Measurements from ENCODE around the gene IL13RA1.
"Not testable (repeated sequence)": the region's sequence is repeated elsewhere in the genome, so short reads cannot be mapped to it uniquely, and the experiment has no call there.

The IL13RA1 gene

DNA sequence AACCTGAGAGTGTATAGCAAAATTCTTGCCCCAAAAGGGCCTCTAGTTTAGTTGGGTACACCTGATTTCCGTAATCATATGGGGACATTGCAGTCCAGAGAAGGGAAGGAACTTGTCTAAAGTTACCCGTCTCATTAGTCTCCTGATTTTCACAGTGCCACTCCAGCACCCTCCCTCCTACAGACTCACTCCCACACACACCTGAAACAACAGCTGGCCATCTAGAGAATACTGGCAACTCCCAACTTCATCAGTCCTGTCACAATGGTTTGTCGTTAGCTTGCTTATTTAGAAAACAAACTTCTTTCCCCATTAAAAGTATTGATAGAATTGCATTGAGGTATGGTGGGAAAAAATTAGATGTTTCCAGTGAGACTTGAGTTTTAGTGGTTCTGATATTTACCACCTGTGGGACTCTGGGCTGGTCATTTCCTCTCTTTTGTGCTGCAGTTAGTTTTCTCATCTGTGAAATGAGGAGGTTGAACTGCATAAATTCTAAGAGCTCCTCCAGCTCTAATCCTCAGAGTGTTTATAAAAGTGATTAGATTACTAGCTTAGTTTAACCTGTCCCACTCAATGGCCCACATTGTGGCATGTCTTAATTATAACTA, 1.7 kb downstream of the IL13RA1 start:
- no peak for DNase-seq

- no peak for DNase-seq
Measured at GRCh38 chrX:118730500-118731247, 3.3 kb downstream of the IL13RA1 start.

DNA sequence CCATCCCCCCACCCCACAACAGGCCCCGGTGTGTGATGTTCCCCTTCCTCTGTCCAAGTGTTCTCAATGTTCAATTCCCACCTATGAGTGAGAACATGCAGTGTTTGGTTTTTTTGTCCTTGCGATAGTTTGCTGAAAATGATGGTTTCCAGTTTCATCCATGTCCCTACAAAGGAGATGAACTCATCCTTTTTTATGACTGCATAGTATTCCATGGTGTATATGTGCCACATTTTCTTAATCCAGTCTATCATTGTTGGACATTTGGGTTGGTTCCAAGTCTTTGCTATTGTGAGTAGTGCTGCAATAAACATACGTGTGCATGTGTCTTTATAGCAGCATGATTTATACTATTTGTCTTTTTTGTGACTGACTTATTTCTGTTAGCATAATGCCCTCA, 5.1 kb downstream of the IL13RA1 start:
- not testable (repeated sequence) for DNase-seq

- DNase-seq = no peak
Measured at GRCh38 chrX:118734909-118735308, 7.5 kb downstream of the IL13RA1 start.

DNA sequence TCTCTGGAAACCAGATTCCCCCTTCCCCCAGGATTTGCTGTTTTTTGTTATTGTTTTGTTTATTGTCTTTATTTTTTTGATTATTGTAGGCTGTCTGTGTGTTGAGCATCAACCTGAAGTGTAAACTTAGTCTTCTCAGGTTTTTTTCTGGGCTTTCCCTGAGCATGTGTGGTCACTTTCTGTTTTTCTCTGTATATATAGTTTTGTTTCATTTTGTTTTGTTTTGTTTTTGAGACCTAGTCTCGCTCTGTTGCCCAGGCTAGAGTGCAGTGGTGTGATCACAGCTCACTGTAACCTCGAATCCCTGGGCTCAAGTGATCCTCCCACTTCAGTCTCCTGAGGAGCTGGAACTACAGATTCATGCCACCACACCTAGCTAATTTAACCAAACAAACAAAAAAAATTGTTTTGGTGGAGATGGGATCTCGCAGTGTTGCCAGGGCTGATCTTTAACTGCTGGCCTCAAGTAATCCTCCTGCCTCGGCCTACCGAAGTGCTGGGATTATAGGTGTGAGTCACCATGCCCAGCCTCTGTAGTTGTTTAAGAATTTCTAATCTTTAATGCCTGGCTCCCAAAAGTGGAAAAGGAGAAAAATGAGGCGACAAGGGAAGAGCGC, 9.1 kb downstream of the IL13RA1 start:
- no peak for DNase-seq

- no peak for DNase-seq
Measured at GRCh38 chrX:118739577-118739976, 12.2 kb downstream of the IL13RA1 start.

DNA sequence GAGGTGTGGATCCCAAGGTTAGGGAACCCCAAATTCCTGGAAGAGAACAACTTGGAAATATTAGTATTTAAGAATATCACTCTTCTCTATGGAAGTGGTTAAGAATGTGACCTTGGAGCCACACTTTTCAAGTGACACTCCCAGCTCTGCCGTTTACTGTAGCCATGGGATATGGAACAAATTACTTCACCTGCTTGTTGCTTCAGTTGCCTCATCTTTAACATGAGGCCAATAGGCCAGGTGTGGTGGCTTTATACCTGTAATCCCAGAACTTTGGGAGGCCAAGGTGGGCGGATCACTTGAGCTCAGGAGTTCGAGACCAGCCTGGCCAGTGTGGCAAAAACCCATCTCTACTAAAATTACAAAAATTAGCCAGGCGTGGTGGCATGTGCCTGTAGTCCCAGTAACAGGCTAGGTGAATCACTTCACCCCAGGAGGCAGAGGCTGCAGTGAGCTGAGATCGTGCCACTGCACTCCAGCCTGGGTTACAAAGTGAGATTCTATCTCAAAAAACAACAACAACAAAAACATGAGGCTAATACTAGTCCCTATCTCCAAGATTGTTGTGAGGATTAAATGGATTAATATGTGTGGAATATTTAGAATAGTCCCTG, 13.0 kb downstream of the IL13RA1 start:
- DNase-seq = no peak

- no peak for DNase-seq
Measured at GRCh38 chrX:118742176-118742575, 14.8 kb downstream of the IL13RA1 start.

DNA sequence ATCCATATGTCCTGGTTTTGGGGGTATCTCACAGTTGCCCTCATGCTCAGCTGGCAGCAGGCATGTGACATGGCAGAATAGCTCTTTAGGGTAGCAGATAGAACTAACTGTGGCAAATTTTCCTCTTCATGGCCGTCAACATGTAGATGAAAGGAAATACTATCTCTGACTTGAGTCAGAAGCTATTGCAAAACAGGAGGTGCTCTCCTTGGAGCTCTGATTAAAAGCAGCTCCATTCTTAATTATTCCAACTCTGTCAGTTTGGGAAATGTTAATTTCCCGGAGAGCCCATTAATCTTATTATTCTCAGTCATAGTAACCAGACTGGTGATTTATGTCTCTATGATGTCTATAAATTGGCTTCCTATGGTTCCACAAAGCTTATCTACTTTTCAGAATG, 18.2 kb downstream of the IL13RA1 start:
- no peak for DNase-seq

DNA sequence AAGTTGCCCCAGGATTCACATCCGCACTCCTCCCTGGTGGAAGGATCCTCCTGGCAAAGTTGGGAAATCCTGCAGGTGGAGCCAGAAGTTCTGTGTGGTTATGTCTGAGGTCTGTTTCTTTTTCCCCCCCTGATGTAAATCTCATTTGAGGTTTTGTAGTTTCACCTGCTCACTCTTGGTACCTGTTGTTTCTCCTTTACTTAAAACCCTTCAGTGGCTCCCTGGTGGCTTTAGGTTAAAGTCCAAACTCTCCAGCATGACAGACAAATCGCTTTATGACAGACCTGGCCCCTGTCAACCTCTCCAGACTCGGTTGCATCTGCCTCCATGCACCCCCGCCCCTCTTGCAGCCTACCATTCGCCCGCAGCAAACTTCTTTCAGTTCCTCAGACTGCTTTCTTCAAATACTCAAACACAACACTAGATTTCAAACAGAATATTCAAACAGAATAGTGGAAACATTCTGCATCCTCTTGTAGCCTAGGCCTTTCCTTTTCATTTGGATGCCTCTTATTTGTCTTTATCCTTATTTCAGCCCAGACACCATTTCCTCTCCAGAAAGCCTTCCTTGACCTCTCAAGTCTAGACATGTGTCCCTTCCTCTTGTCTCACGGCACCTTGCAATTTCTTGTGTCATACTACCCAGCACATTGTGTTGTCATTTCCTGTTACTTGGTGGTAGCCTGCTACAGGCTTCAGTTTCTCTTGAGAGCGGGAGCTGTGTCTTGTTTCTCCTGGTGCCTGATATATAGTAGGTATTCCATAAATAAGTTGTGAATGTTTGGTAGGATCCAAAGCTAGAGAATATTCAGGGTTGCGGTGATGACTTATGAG, 24.8 kb downstream of the IL13RA1 start:
- no peak for DNase-seq

DNA sequence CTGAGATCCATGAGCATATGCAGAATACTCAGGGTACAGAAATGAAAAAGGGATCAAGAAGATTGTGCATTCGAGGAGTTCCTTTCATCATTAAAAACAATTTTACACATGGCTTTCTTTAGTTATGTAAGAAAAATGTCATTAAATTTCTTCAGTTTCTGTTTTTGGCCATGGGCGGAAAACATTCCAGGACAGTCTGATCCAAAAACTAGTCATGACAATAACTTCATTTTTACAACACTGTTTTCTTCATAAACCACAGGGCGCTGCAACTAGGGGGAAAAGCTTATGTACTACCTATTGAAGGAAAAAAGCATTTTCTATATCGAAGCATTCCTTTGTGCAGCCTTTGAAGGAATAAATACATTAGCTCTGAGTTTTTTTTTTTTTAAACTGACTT, 28.2 kb downstream of the IL13RA1 start:
- DNase-seq = no peak

GRCh38 chrX:118756101-118756500, 28.7 kb downstream of the IL13RA1 start:
- DNase-seq = no peak

- no peak for DNase-seq
Measured at GRCh38 chrX:118758511-118758910, 31.1 kb downstream of the IL13RA1 start.

DNA sequence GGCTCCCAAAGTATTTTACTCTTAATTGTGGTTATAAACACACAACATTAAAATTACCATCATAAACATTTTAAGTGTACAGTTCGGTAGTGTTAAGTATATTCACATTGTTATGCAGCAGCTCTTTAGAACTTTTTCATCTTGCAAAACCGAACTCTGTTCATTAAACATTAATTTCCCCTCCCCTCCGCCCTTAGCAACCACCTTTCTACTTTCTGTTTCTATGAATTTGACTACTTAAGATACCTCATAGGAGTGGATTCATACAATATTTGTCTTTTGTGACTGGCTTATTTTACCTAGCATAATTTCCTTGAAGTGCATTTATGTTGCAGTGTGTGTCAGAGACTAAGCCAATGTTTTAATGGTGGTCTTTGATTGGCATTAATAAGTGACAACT, 32.6 kb downstream of the IL13RA1 start:
- DNase-seq = no peak

DNA sequence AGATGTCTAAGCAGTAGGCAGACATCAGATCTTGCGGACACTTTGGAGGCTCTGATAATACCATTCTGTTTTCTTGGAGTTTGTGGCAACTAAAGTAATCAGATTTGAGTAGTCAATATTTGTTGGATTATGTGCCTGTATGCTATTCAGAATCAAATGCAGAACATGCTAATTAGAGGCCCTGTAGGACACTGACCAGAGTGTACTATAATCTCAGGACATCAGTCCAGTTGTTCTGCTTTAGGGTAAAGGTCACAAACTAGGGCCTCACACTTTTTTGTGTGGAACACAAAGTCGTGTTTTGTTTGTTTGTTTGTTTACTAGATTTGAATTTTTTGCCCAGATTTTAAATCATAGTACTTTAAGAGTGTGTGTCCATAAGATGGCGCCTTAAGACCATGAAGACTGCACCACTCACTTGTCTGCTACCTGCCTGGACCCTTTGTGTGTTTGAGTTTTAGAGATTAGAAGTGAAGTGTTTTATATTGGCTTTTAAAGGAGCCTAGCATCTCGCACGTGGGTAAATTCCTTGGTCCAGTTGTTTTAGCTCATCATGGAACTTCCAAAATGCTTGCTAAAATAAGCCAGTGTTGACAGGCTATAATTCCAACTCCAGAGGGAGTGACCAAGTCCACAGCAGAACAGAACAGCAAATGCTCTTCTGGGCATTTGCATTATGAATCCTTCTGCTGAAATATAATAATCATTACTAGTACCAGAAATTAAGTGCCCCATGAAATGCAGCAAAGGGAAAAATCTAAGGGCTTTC, 34.7 kb downstream of the IL13RA1 start:
- no peak for DNase-seq

DNA sequence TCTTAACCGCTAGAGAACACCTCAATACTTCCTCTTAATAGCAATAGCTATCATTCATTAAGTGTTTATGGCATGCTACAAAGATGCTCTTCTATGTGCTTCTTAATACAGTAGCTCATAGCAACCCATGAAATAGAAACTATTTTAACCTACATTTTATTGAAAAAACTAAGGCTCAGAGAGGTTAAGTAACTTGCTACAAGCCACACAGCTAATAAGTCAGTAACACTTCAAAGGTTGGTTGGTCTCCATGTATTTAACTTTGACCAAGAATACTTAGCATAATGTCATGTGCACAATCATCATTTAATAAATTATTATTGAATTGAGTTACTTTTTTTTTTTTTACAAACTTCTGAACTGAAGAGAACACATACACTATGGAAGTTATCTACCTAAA, 36.1 kb downstream of the IL13RA1 start:
- DNase-seq = no peak

DNA sequence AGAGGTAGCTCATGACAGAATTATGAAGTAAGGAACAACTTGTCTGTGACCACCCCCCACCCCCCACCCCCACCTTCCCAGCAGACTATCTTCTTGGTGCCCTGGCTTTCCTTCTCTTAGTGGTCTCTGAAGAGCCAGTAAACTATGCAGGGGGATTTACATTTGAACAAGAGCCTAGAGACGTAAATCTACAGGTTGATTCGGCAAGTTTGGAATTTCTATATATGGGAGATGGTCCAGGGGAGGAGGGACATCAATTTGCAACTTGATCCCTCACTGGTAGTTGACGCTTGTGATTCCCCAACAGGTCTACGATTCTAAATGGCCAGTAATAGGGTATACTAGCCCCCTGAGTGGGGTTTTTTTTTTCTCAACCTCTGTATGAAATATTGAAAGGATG, 36.7 kb downstream of the IL13RA1 start:
- DNase-seq = no peak

- no peak for DNase-seq
Measured at GRCh38 chrX:118770133-118770760, 42.8 kb downstream of the IL13RA1 start.

DNA sequence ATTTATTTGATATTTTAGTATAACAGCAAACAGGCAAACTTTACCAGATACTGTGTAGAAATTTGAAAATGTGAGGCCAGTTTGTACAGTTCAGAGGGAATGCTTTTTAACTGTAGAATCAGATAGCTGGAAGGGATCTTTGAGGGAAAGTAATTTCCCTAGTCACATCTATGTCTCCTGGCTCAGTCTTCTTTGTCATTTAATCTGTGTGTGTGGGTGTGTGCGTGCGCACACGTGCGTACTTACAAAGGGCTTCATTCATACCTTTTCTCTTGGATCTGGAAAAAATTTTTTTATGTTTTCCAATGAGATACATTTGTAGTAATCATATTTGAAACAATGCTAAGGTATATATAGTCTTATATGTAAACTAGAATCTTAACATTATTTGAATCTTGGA, 44.6 kb downstream of the IL13RA1 start:
- no peak for DNase-seq

GRCh38 chrX:118773782-118774181, 46.4 kb downstream of the IL13RA1 start:
- no peak for DNase-seq

GRCh38 chrX:118779581-118779980, 52.2 kb downstream of the IL13RA1 start:
- no peak for DNase-seq

- DNase-seq = no peak
Measured at GRCh38 chrX:118780509-118780908, 53.1 kb downstream of the IL13RA1 start.
